PC-9 (cell line): ENCODE data around the gene ZMYND19.

Source experiments
- CTCF ChIP-seq: fragments of 200-600 bp; sonication (generic); conservative IDR thresholded peaks from 2 replicates; pipeline ENCODE4 v1.6.1; 2017; ENCODE audit warnings: mixed run types, antibody characterized with exemption, mild to moderate bottlenecking, moderate library complexity
- EZH2 ChIP-seq: fragments of 200-600 bp; sonication (generic); IDR thresholded peaks from 2 replicates; pipeline ENCODE4 v1.8.0; 2017; ENCODE audit warnings: antibody characterized with exemption, low read depth

- no peak for TF ChIP-seq CTCF
- TF ChIP-seq EZH2: no peak
These were observed 14.4 kb downstream of the ZMYND19 start for GRCh38 chr9:137575716-137576411.
